GM21528 (cell line): Measurements from ENCODE around the gene LITAFD.
"Not testable (repeated sequence)": the region's sequence is repeated elsewhere in the genome, so short reads cannot be mapped to it uniquely, and the experiment has no call there.

Experiments used
- ATAC-seq: cut with Tn5 transposase; IDR thresholded peaks from one replicate; pipeline ENCODE4 v1.9.1; 2021; ENCODE audit warnings: mild to moderate bottlenecking, moderate library complexity; ENCODE audit not compliant: unreplicated experiment, low FRiP score

Gene LITAFD

DNA sequence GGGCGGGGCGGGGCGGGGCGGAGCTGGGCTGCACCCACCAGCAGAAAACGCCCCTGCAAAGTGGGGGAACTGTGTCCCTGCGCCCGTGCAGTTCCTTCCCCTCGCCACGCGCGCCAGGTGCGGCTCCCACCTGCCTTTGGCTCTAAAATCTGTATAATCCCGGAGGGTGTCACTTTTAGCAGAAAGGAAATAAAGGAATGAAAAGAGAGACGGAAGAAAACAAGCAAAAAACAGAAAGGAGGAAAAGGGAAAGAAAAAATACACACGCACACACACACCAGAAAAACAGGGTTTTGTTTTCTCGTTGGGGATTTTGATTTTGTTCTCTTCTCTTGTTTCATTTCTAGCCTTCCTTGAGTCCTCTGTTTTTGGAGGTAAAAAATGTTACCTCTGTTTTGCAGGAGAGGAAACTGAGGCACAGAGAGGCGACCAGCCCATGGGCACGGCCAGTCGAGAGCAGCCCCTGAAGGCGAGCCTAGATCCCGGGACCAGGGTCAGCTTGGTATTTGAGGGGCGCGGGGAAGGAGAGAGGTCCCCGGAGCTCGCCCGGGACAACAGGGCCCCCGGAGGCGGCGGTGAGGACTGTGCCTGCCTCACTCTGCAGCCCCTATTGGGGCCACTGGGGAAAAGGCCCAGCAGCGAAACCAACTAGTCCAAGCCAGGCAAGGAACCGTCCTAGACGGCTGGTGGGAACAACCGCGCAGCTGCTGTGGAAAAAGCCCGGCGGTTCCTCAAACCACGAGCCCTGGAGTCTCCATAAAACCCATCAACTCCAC is 12.8 kb upstream of the LITAFD start:
- no peak for ATAC-seq

DNA sequence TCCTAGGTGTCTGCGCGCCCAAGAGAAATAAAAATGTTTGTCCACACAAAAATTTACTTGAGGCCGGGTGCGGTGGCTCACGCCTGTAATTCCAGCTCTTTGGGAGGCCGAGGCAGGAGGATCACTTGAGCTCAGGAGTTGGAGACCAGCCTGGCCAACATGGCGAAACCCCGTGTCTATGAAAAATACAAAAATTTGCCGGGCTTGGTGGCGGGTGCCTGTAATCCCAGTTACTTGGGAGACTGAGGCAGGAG is 12.2 kb upstream of the LITAFD start:
- not testable (repeated sequence) for ATAC-seq

DNA sequence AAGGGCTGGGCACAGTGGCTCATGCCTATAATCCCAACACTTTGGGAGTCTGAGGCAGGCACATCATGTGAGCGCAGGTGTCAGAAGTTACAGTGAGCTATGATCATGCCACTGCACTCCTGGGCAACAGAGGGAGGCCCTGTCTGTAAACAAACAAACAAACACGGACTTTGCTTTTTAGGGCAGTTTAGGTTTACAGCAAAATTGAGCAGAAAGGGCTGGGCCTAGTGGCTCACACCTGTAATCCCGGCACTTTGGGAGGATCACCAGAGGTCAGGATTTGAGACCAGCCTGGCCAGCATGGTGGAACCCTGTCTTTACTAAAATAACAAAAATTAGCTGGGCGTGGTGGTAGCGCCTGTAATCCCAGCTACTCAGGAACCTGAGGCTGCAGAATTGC is 10.1 kb upstream of the LITAFD start:
- no peak for ATAC-seq

DNA sequence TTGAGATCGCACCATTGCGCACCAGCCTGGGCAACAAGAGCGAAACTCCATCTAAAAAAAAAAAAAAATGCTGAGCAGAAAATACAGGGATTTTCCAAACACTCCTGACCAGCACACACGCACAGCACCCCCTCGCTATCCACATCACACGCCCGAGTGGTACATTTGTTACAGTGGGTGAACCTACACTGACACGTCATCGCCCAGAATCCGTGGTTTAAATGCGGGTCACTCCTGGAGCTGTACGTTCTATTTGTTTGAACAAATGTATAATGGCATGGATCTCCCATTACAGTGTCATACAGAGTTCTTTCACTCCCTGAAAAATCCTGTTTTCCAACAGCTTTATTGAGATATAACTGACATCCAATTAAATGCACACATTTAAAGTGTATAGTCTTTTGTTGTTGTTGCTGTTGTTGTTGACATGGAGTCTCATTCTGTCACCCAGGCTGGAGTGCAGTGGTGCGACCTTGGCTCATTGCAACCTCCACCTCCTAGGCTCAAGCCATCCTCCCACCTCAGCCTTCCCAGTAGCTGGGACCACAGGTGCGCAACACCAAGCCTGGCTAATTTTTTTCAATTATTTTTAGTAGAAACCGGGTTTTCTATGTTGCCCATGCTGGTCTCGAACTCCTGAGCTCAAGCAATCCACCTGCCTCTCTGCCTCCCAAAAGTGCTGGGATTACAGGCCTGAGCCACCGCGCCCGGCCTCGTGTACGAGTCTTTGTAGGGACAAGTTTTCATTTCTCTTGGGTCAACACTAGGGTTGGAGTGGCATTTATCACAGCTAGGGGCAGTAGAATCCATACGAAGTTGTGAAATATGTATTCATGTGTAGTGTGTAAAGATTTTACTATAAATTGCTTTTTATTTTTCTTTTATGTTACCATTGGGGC is 8.9 kb upstream of the LITAFD start:
- ATAC-seq, result no peak

DNA sequence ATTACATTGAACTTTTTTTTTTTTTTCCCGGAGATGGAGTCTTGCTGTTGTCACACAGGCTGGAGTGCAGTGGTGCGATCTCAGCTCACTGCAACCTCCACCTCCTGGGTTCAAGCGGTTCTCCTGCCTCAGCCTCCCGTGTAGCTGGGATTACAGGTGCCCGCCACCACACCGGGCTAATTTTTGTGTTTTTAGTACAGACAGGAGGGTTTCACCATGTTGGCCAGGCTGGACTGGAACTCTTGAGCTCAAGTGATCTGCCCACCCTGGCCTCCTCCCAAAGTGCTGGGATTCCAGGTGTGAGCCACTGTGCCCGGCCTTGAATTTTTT is 8.3 kb upstream of the LITAFD start:
- ATAC-seq, result not testable (repeated sequence)

DNA sequence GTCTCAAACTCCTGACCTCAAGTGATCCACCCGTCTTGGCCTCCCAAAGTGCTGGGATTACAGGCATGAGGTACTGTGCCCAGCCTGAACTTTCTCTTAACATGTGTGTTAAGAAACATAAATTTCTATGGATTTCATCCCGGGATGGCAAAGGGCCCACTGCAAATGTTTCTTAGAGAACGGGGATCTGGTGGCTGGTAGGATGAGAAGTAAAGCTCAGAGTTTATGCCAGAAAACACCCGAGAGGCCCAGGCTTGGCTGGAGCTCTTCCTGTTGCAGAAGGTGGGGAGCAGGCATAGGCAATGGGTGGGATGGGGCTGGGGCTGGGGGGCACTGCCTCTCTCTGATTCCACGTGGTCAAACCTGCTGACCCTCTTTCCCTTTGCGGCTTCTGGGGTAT is 7.8 kb upstream of the LITAFD start:
- ATAC-seq, result no peak

DNA sequence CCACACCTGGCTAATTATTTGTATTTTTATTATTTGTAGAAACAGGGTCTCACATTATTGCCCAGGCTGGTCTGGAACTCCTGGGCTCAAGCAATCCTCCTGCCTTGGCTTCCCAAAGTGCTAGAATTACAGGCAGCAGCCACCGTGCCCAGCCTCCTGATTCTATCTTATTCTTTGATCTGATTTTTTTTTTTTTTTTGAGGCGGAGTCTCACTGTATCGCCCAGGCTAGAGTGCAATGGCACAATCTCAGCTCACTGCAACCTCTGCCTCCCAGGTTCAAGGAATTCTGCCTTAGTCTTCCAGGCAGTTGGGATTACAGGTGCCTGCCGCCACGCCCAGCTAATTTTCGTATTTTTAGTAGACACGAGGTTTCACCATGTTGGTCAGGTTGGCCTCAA is 6.8 kb upstream of the LITAFD start:
- not testable (repeated sequence) for ATAC-seq

DNA sequence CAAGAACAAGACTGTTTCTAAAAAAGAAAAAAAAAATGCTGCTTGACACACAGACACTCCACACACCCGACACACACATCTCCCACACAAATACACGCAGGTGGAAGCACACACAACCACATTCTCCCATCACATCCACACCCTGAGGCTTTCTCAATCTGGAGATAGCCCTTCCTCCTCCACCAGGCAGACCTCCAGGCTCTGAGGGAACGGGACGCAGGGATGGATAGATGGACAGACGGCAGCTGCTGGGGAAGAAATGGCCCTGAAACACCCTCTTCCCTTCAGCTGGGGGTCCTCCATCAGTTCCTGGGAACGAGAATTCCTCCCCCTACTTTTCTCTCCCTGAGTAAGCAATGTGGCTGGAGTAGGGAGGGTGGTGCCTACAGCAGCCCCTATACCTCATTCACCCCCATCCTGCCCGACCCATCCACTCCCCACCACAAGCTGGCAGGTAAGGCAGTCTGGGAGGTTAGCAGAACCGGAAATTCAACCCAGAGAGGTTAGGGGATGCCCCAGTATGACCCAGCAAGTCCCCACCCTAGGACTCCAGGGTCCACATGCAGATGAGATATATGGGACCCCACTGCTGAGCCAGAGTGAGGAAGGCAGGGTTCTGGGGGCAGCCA is 4.1 kb upstream of the LITAFD start:
- no peak for ATAC-seq

DNA sequence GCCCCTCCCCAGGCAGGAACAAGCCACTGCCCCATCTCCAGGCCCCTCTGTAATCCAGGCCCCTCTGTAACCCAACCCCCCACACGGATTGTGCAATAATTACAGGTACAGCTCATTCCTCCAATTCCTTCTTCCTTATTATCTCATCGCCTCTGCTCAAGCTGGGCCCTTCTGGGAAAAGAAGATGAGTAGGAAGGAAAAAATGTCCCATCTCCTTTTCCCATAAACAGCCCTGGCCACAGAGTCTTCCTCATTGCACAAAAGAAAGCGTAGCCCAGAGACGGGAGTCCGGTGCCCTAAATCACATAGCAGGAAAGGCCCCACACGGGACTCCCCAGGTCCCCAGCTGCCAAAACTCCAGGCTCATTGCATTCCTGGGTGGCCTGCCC is 3.6 kb upstream of the LITAFD start:
- no peak for ATAC-seq

DNA sequence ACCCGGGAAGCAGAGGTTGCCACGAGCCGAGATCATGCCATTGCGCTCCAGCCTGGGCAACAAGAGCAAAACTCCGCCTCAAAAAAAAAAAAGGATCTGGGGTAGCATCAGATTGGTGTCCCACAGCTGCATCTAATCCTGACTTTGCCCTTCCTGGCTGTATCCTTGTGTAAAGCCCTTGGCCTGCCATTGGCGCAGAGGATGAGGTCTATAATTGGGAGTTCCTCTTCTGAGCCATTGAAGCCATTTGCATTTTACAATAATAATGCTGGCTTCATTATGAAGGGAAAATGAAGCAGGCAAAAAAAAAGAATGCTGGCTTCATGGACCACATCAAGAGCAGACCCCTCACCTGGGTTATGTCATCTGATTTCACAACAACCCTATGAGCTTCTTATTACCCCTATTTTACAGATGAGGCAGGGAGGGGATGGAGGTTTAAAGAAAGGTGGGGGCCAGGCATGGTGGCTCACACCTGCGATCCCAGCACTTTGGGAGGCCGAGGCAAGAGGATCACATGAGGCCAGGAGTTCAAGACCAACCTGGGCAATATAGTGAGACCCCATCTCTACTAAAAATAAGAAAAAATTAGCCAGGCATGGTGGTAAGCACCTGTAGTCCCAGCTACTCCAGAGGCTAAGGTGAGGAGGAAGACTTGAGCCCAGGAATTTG is 1.2 kb upstream of the LITAFD start:
- ATAC-seq, result no peak

DNA sequence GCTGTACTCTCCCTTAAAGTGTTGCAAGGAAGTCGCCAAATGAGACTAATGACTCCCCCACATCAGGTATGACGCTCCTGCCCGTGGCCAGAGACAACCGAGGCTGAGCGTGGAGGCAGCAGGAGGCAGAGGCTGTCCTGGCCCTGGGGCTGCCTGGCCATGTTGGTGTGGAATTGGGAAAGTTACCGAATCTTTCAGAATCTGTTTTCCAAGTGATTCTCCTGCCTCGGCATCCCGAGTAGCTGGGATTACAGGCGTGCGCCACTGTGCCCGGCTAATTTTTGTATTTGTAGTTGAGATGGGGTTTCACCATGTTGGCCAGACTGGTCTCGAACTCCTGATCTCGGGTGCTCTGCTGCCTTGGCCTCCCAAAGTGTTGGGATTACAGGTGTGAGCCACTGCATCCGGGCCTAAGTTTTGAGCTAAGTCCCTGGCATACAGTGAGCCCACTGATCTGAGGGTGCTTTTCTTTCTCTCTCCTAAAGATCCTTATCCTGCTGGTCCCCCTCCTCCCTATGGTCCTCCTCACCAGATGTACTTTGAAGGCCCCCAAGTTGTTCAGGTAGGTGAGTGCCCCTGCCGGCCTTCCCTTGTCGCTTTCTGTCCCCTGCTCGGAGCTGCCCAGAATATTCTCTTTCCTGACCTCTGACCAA is 700 bp downstream of the LITAFD start:
- no peak for ATAC-seq

DNA sequence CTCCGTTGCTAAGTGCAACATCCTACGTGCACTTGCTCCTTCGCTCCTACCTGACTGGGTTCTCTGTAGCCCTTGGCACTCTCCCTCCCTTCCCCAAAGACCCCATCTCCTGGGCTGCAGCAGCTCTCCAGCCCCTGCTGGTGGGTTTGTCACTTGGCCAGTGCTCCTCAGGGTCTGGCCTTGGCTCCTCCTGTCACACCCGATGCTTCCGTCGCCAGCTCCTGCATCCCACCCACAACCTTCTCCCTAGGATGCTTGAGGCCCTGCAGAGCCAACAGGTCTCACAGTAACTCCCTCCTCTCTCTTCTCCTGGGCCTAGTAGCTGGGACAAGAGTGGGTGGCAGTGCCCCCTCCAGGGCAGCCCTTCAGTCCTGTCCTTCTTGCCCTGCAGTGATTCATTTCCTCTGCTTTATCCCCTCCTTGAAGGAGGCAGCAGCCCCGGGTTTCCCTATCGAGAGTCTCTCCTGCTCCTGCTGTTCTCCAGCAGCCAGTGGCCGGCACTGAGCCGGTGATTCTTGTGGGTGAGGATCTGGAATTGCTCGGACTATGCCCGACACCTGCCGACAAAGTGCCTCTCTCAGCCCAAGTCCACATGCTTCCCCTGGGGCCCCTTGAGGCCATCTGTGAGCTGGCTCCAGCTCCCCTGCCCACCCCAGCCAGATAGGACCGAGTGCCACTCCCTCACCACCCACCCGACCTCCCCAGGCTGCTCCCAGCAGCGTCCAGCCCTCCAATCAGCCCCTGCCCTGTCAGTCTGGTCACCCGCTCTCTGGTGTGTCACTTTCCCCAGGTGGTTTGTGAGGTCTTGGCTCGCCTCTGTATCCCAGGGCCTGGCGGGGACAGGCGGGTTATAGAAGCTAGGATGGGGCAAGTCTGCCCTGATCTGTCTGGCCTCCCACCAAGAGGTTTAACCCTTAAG is 3.8 kb downstream of the LITAFD start:
- ATAC-seq, result no peak

DNA sequence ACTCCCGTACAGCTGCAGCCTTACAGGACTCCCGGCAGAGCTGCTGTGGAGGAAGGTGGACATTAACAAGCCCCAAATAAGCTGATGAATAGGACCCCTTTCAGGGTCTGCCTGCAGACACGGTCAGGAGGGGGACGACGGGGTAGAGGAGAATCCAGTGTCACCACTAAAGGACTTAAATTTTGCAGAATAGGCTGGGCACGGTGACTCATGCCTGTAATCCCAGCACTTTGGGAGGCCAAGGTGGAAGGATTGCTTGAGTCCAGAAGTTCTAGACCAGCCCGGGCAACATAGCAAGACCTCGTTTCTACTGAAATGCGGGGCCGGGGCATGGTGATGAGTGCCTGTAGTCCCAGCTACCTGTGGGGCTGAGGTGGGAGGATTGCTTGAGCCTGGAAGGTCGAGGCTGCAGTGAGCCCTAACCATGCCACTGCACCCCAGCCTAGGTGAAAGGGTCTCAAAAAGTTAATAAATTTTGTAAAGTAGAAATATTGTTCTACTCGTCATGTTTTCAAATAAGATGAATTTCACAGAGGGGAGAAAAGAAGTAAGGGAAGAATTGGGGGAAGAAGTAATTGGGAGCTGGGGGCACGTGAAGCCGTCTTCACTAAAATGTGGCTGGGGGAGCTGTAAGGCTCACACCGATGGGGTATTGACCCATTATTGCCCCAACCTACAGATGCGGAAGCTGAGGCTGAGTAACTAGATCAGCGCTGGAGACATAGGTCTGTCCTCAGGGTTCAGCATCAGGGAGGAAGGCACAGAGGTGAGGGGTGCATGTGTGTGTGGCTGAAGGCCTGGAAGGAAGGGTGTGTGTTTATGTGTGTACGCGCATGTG is 4.7 kb downstream of the LITAFD start:
- no peak for ATAC-seq

DNA sequence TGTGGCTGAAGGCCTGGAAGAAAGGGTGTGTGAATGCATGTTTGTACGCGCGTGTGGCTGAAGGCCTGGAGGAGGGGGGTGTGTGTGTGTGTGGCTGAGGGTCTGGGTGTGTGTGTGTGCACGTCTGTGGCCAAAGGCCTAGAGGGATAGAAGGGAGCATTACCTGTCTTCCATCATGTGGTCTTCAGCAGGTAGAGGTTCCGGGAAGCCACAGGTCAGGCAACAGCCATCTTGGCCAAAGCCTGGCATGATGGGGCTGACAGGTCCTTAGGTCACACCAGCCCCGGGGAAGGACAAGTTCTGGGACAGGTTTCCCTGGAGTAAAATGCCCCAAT is 5.2 kb downstream of the LITAFD start:
- ATAC-seq, result no peak

DNA sequence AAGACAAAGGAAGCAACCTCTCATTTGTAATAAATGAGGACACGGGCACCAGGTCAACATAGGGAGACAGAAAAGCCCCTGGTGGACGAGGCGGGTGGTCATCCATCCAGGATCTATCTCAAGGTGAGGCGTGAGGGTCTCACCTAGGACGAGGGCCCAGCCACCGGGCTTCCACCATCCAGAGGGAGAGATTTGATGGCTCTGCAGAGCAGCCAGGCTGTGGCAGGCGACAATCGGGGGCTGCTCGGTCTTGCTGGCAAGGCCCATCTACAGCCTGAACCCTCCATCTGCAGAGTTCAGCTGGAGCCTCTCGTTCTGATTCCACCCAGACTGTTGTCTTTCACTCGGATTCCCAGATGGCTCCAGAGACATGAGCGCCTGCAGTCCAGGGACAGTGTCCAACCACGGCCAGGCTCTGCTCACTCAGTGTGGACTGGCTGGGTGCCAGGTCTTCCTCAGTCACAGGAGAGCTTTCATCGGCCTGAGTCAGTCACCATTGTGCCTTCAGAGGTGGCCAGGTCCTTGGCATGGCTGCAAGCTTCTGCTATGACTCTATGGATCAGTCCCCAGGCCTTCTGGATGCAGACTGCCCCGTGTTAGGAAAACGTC is 5.9 kb downstream of the LITAFD start:
- no peak for ATAC-seq

DNA sequence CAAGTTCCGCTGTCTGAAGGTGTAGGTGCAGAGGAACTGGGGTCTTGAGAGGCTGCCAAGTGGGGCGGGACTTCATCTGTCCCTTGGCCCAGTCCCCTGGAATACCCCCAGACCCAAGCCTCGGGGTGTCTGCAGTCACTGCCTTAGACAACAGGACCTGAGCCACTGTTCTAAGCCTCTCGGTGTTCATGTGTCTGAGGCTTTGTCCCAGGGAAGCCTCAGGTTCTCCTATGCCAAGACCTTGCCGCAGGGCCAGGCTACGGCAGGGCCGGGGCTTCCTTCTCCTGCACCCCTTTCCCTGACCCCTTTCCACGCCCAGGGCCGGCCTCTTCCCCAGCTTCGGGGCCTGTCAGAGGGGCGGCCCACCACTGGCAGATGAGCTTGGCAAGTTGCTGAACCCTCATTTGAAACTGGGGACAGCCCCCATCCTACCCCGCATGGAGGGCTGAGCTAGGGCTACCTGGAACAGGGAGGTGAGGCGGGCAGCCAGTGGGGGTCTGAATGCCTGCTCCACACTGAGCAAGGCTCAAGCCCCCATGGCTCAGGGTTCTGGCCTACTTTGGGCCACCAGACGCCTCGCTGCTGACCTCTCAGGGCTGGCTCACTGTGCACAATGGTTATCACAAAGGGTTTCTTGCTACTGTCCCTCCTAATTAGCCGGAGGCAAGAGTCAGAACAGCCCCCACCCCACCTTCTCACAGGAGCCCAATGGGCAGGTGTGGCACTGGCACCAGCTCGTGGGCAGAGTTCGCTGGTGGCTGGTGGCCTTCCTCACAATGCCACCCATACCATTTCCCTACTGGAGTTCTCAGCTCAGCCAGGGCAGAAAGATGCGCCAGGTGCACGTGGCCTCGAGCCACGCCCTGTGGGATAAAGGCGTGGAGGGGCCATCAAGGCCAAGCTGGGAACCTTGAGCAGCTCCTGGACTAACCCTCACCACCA is 7.1 kb downstream of the LITAFD start:
- ATAC-seq, result no peak

DNA sequence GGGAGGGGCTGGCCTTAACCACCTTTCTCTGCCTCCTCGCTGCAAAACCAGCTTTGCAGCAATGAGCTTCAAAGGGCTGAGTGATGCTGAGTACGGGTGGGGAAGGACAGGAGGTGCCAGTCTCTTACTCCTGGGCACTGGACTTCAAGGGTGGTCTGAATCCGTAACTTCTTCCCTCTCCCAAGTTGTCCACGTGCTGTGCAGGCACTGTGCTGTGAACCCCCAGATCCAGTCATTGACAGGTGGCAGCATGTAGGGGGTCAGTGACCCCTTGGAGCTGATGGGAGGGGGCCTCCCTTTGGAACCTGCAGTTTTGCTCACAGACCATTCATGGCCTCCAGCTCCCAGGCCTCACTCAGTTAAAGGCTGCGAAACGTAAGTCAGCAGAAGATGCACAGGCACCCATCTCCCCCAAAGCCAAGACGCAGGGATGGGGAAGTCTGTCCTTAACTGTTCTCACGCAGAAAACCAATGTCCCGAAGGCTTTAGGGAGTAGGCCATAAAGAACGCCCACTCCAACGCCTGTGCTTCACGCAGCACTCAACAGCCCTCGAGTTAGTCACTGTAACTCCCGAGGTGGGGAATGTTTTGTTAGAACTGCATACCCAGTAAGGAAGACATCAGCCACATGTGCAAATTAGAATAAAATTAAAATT is 7.9 kb downstream of the LITAFD start:
- no peak for ATAC-seq
